Stimulated activated CD4-positive, alpha-beta T cell treated with anti-CD3 and anti-CD28 coated beads, Interleukin-12 subunit alpha, Interleukin-12 subunit beta, amount 100 ng/mL, for 24 hours (primary cell): ENCODE measurements around the gene LCN10.
"Not testable (repeated sequence)": the region's sequence is repeated elsewhere in the genome, so short reads cannot be mapped to it uniquely, and the experiment has no call there.

Source experiments
- DNase-seq, 2 experiments: peaks; one replicate each; pipeline ENCODE4 v3.0.0-alpha.2; 2020; ENCODE audit warnings: low read depth in 2 of 2

Gene LCN10

GRCh38 chr9:136720251-136720897, 22.4 kb downstream of the LCN10 start:
- DNase-seq: no peak

GRCh38 chr9:136719195-136719880, 23.4 kb downstream of the LCN10 start:
- no peak for DNase-seq

- no peak for DNase-seq
Measured at GRCh38 chr9:136718345-136719194, 24.2 kb downstream of the LCN10 start.

GRCh38 chr9:136717399-136717798, 25.3 kb downstream of the LCN10 start:
- no peak for DNase-seq

- DNase-seq: no peak
Measured at GRCh38 chr9:136714893-136715274, 27.9 kb downstream of the LCN10 start.

GRCh38 chr9:136714096-136714892, 28.4 kb downstream of the LCN10 start:
- DNase-seq: no peak

- DNase-seq: no peak
Measured at GRCh38 chr9:136713550-136713949, 29.2 kb downstream of the LCN10 start.

- DNase-seq: no peak
Measured at GRCh38 chr9:136712690-136713544, 29.8 kb downstream of the LCN10 start.

- no peak for DNase-seq
Measured at GRCh38 chr9:136711751-136712689, 30.7 kb downstream of the LCN10 start, which contains the start of gene DIPK1B. TSS of gene DIPK1B (plus strand) at chr9:136712572. CDS start at chr9:136712666, 94 bp downstream.

- not testable (repeated sequence) for DNase-seq
Measured at GRCh38 chr9:136711219-136711648, 31.5 kb downstream of the LCN10 start.

GRCh38 chr9:136710543-136710942, 32.2 kb downstream of the LCN10 start:
- DNase-seq: no peak

- DNase-seq: no peak
Measured at GRCh38 chr9:136709454-136710109, 33.2 kb downstream of the LCN10 start.

GRCh38 chr9:136707849-136708517, 34.8 kb downstream of the LCN10 start:
- DNase-seq: no peak

- no peak for DNase-seq
Measured at GRCh38 chr9:136707011-136707410, 35.7 kb downstream of the LCN10 start.

GRCh38 chr9:136705564-136705963, 37.2 kb downstream of the LCN10 start:
- DNase-seq: no peak

GRCh38 chr9:136704741-136705140, 38.0 kb downstream of the LCN10 start:
- DNase-seq: not testable (repeated sequence)

GRCh38 chr9:136703276-136703860, 39.4 kb downstream of the LCN10 start:
- no peak for DNase-seq

- DNase-seq: no peak
Measured at GRCh38 chr9:136701668-136702053, 41.1 kb downstream of the LCN10 start.
